Fibroblast of lung (primary cell): ENCODE results near the gene TTLL10. TPM values are rescaled to one million over a fixed set of nuclear protein-coding genes. Genes with fewer than 3 reads are reported as not detected.

ENCODE experiments used
- DNase-seq, 2 donors: peaks; one replicate each; pipeline versions ENCODE4 v3.0.0 to v3.0.0-alpha.2; 2010; ENCODE audit warnings: low read depth in 2 of 2
- H2AFZ ChIP-seq: 2 replicates; pipeline ENCODE4 v1.5.1; 2012; ENCODE audit warnings: low read length, control low read depth, inconsistent platforms
- H3K27ac ChIP-seq: 2 replicates; pipeline ENCODE4 v1.5.1; 2011; ENCODE audit warnings: low read length, control low read depth; ENCODE audit not compliant: insufficient read depth
- H3K27me3 ChIP-seq: 2 replicates; pipeline ENCODE4 v1.5.1; 2011; ENCODE audit warnings: mild to moderate bottlenecking, low read length; ENCODE audit not compliant: control insufficient read depth, insufficient read depth
- H3K36me3 ChIP-seq: 2 replicates; pipeline ENCODE4 v1.5.1; 2011; ENCODE audit warnings: low read length; ENCODE audit not compliant: control insufficient read depth, insufficient read depth
- H3K4me1 ChIP-seq: 2 replicates; pipeline ENCODE4 v1.5.1; 2011; ENCODE audit warnings: low read length; ENCODE audit not compliant: control insufficient read depth, insufficient read depth; ENCODE audit errors: extremely low read depth
- H3K4me2 ChIP-seq: 2 replicates; pipeline ENCODE4 v1.5.1; 2011; ENCODE audit warnings: low read length, control low read depth; ENCODE audit not compliant: insufficient read depth; ENCODE audit errors: extremely low read depth
- H3K4me3 ChIP-seq, 4 experiments: fragments of 200-600 bp in 1 of 4; sonication (generic) in 1 of 4; replicated peaks in 1 of 4; 2 replicates each; pipeline ENCODE4 v1.5.1; 2011 to 2016; ENCODE audit warnings: low read length in 4 of 4, low read depth in 3 of 4, mild to moderate bottlenecking in 3 of 4, control low read depth in 2 of 4, inconsistent platforms in 1 of 4, mixed read lengths in 1 of 4; ENCODE audit not compliant: insufficient read depth in 1 of 4; ENCODE audit errors: control extremely low read depth in 1 of 4
- H3K79me2 ChIP-seq: 2 replicates; pipeline ENCODE4 v1.5.1; 2012; ENCODE audit warnings: mild to moderate bottlenecking, low read length, inconsistent platforms; ENCODE audit not compliant: control insufficient read depth, insufficient read depth
- H3K9ac ChIP-seq: 2 replicates; pipeline ENCODE4 v1.5.1; 2011; ENCODE audit warnings: mild to moderate bottlenecking, low read length, control low read depth; ENCODE audit not compliant: insufficient read depth
- H3K9me3 ChIP-seq: 2 replicates; pipeline ENCODE4 v1.5.1; 2012; ENCODE audit warnings: low read depth, low read length; ENCODE audit not compliant: control insufficient read depth, insufficient read depth
- H4K20me1 ChIP-seq: 2 replicates; pipeline ENCODE4 v1.5.1; 2011; ENCODE audit warnings: low read length; ENCODE audit not compliant: control insufficient read depth, insufficient read depth; ENCODE audit errors: extremely low read depth
- CTCF ChIP-seq, 2 donors: IDR thresholded peaks in 1 of 2; conservative IDR thresholded peaks in 1 of 2; 1 replicate in 1 of 2; 2 replicates in 1 of 2; pipeline ENCODE4 v1.5.1; 2011 to 2012; ENCODE audit warnings: low read length in 2 of 2, control low read depth in 1 of 2, inconsistent platforms in 1 of 2, low read depth in 1 of 2, mild to moderate bottlenecking in 1 of 2
- EZH2 ChIP-seq: IDR thresholded peaks from 2 replicates; pipeline ENCODE4 v1.5.1; 2012; ENCODE audit warnings: low read length, control low read depth, mild to moderate bottlenecking; ENCODE audit errors: missing control alignments
- polyA plus RNA-seq, 2 donors: library from polyadenylated mRNA; depleted of rRNA in 1 of 2; stranded (reverse) in 1 of 2; unstranded in 1 of 2; fragments of >200 nt; gene quantifications; 2 replicates each; pipeline ENCODE4 v1.2.1, GENCODE V29; 2011 to 2012; ENCODE audit warnings: missing spikeins in 1 of 2
- total RNA-seq: library from RNA; depleted of rRNA; stranded (reverse); fragments of >200 nt; gene quantifications from 2 replicates; pipeline ENCODE4 v1.2.1, GENCODE V29; 2014

TTLL10 gene
- total and polyA plus RNA-seq, 2 donors (not counting 1 experiment from before 2014, with no cell fraction given), result not detected

DNA sequence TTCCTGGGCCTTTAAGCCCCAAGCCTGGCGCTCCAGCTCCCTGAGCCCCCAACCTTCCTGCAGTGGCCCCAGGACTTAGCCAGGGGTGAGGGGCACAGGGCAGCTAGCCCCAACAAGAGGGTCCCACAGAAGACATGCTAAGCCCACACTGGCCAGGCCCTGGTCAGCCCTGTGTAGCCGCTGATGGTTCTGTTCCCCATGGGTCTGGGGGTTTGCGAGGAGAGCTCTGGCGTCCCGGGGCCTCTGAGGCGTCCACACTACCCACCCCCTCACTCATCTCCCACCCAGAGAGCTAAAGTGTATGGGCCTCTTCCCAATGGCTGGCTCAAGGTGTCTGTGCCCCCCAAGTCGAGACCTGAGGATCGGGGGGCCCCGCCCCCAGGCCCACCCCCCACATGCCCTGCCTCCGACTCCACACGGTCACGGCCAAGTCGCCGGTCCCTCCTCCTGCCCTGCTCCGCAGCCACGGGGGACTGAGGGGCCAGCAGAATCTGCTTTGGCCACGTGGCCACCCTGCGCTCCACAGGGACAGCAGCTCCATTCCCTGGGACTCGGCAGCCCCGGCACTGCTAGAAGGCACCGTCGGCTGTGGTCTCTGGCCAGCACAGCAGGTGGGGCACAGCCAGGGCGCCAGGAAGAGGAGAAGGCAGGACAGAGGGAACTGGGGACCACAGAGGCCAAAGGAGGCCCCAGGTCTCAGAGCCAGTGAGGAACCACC lies 24.9 kb downstream of the TTLL10 start:
- no peak for DNase-seq
- Histone ChIP-seq H3K4me3 (no peak overlapping the region), H4K20me1 (no peaks in the 10 kb centered on the region), H3K4me1 (no peaks in the 10 kb centered on the region), H3K9me3 (no peaks in the 10 kb centered on the region), H3K4me2 (no peak overlapping the region), H3K9ac (no peak overlapping the region), H3K27ac (no peak overlapping the region), H3K27me3 (no peaks in the 10 kb centered on the region), H2AFZ (no peak overlapping the region), H3K79me2 (no peaks in the 10 kb centered on the region), H3K36me3 (no peaks in the 10 kb centered on the region)
- TF ChIP-seq CTCF (conservative IDR thresholded peaks at IDR 0.05 in 1 of 2, IDR thresholded peaks at IDR 0.05 in 1 of 2; ENCODE audit: low read depth in 1 of 2, low read length in 2 of 2) (no peak), EZH2 (no peak)

DNA sequence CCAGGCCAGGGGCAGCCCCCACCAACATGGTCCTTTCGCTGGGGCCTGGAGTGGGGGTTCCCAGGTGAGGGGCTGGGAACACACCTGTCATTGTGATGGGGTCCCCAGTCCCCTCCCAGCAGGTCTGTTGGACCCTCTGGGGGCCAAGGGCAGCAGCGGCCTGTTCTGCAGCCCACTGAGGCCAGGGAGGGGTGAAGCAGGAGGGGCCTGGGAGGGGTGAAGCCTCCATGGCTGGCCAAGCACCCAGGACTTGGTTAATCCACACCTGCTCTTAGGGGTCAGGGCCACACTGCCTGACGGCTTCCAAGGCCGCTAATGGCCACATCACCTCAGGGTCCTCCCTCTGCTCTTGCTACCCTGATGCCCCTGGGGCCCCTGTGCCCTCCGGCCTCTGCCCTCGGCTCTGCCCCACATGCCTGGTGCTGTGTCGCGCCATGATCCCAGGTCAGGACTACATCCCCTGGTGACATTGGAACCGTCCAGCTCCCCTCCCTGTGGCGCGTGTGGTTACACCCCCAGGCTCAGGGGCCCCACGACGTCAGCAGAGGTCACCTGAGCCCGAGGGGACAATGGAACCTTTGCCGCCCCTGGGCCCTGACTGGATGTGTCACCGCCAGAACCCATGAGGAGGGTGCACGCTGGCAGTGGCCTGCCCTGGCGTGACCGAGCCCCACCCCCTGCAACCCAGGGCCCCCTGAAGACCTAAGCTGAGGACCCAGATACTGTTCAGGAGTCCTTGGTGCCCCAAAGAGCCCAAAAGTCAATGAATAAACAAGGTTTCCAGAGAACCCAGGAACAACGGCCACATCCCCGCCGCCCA lies 25.7 kb downstream of the TTLL10 start:
- Histone ChIP-seq H3K36me3 (no peaks in the 10 kb centered on the region), H3K27ac (no peak overlapping the region), H3K27me3 (no peaks in the 10 kb centered on the region), H3K4me1 (no peaks in the 10 kb centered on the region), H2AFZ (no peak overlapping the region), H4K20me1 (no peaks in the 10 kb centered on the region), H3K4me3 (no peak overlapping the region), H3K9me3 (no peaks in the 10 kb centered on the region), H3K4me2 (no peak overlapping the region), H3K9ac (no peak overlapping the region), H3K79me2 (no peaks in the 10 kb centered on the region)
- DNase-seq, result no peak
- TF ChIP-seq CTCF (conservative IDR thresholded peaks at IDR 0.05 in 1 of 2, IDR thresholded peaks at IDR 0.05 in 1 of 2; ENCODE audit: low read depth in 1 of 2, low read length in 2 of 2) (no peak), EZH2 (no peak)
